ENCODE results near the gene CORO6. TPM values are rescaled to one million over a fixed set of nuclear protein-coding genes. Genes with fewer than 3 reads are reported as not detected.
A peak's percentile ranks its signal among the peaks of the same experiment; 100 is the strongest.

The CORO6 gene
- total RNA-seq, 4 donors from 2014 or later = 65.3 to 161 (median 99.2) TPM

DNA sequence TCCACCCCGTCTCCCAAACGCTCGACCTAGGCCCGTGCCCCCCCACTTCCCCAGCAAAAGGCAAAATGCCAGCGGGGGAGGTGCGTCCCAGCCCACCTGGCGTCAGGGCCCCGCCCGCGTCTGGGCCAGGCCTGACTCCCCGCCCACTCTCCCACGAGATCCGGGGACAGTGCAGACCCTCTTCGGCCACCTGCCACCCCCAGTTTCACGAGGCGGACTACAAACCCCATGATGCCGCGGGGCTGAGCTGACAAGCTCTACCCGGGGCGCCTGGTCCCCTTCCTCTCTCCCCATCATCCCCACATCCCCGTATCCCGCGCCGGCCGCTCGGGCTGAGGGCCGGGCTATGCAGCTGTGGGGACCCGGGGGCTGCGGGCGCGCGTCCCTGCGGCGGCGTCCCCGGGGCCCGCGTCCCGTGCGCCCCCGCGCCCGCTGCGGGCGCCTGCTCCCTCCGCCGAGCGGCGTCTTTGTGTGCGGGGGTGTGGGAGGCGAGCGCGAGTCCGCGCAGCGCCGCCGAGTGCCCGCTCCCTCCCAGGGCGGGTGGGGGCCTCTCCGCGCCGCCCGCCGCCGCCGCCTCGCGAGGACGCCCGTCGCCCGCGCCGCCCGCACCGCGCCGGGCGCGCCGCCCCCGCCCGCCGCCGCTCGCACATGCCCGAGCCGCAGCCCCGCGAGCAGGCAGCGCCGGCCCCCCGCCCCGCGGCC lies 29.7 kb downstream of the CORO6 start, which contains the start of gene ANKRD13B:
Gene ANKRD13B (plus strand): TSS at position 283 of the 702 bp plus-strand sequence. CDS start 490 bp downstream, outside the sequence.
- 1 to 2% methylated on average over 9 to 14 of the region's 96 CpGs for WGBS, 2 donors
- DNase-seq = peak in 1 of 2 donors; percentile 33
- Histone ChIP-seq H3K27me3 (no peaks in the 10 kb centered on the region), H3K27ac (peak within 1 kb of the TSS; percentile 33 to 56 (median 56)), H3K4me1 (peaks cover 39 to 43% of the 10 kb centered on the region in 2 donors), H3K4me3 (replicated peaks in 1 of 3) (peak within 1 kb of the TSS in 2 of 3 donors; percentile 29 to 58), H3K36me3 (no peaks in the 10 kb centered on the region), H3K9me3 (no peaks in the 10 kb centered on the region)
- intact Hi-C loops (cut with DNase I) = no loop called here
- TF ChIP-seq, protein P1, sequence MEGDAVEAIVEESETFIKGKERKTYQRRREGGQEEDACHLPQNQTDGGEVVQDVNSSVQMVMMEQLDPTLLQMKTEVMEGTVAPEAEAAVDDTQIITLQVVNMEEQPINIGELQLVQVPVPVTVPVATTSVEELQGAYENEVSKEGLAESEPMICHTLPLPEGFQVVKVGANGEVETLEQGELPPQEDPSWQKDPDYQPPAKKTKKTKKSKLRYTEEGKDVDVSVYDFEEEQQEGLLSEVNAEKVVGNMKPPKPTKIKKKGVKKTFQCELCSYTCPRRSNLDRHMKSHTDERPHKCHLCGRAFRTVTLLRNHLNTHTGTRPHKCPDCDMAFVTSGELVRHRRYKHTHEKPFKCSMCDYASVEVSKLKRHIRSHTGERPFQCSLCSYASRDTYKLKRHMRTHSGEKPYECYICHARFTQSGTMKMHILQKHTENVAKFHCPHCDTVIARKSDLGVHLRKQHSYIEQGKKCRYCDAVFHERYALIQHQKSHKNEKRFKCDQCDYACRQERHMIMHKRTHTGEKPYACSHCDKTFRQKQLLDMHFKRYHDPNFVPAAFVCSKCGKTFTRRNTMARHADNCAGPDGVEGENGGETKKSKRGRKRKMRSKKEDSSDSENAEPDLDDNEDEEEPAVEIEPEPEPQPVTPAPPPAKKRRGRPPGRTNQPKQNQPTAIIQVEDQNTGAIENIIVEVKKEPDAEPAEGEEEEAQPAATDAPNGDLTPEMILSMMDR (IDR thresholded peaks at IDR 0.05) = no peak
- no peak for TF ChIP-seq POLR2A (IDR thresholded peaks at IDR 0.05)

DNA sequence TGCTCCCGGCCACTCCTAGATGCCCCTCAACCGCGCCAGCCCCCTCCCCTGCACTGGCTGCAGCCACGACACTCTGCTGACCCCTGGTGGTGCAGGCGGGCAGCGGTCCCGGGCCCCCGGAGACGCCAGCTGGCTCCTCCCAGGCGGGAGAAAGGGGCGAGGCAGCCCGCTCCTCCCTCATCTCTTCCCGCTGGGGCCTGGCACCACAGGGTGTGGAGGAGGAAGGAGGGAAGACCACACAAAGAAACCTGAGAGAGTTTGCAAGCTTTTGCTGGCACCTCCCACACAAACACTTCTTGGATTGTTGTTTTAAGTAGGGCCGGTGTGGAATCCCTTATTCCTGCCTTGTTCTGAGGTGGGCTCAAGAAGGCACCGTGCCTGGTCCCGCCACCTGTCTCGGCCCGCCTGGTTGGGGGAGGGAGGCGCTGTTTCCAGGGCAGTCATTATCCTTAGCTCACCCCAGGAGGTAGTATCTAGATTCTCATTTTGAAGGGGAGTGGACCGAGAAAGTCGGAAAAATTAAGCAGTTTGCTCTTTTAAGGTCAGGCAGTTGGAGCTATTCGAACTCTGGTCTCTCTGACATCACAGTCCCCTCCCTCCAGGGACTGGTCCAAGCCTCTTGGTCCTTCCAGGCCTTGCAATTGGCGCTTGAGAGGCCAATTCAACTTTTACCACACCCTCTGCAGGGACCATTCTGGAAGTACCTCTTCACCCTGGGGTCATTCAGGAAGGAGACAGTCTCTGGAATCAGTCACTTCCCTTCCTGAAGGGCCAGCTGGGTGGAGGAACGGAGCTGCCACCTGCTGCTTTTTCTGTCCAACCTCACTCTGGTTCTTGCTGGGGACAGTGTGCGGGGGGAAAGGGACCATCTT lies 30.7 kb downstream of the CORO6 start:
- Histone ChIP-seq H3K27me3 (no peaks in the 10 kb centered on the region), H3K4me3 (replicated peaks in 1 of 3) (no peak overlapping the region), H3K36me3 (no peaks in the 10 kb centered on the region), H3K4me1 (peaks cover 49 to 54% of the 10 kb centered on the region in 2 donors), H3K27ac (peak overlapping the region; percentile 33 to 79 (median 56)), H3K9me3 (no peaks in the 10 kb centered on the region)
- 16 to 29% methylated on average over 17 to 25 of the region's 25 CpGs for WGBS, 2 donors
- intact Hi-C loops (cut with DNase I) = no loop called here
- TF ChIP-seq, protein P1 (IDR thresholded peaks at IDR 0.05) = peak; percentile 82 to 98 (median 92)
- peak in 1 of 2 donors; percentile 25 for TF ChIP-seq POLR2A (IDR thresholded peaks at IDR 0.05)
- peak; percentile 89 for DNase-seq

DNA sequence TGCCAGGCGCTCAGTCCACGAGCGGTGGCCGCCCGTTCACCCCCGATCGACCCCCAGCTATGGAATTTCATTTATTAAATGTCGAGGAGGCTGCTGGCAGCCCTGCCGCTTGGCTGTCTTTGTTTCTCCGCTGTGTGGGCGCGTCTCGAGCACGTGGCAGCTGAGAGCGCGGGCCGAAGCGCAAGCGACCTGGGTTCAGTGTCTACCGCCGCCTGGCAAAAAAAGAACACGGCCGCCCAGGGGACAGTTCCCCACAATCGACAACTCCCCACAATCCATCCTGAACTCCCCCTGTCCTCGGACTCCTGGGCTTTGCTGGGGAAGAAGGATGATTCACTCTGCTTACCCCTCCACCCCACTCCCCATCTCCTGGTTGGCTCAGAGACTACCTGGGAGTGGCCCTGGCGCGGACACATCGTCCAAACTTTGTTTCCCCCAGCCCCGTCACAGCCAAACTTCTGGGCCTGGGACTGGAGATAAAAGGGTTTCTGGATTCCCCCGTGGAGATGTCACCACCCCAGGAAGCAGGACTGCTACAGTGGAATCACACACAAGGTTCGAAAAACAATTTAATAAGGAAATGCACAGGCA lies 31.5 kb downstream of the CORO6 start:
- intact Hi-C loops (cut with DNase I) = no loop called here
- no peak for TF ChIP-seq POLR2A (IDR thresholded peaks at IDR 0.05)
- TF ChIP-seq, protein P1 (IDR thresholded peaks at IDR 0.05) = no peak
- Histone ChIP-seq H3K9me3 (no peaks in the 10 kb centered on the region), H3K27me3 (no peaks in the 10 kb centered on the region), H3K36me3 (no peaks in the 10 kb centered on the region), H3K27ac (peak overlapping the region; percentile 21 to 79 (median 56)), H3K4me1 (peaks cover 50 to 60% of the 10 kb centered on the region in 2 donors), H3K4me3 (replicated peaks in 1 of 3) (no peak overlapping the region)
- DNase-seq = peak; percentile 55 to 56
- 3 to 4% methylated on average over 26 to 31 of the region's 31 CpGs for WGBS, 2 donors

DNA sequence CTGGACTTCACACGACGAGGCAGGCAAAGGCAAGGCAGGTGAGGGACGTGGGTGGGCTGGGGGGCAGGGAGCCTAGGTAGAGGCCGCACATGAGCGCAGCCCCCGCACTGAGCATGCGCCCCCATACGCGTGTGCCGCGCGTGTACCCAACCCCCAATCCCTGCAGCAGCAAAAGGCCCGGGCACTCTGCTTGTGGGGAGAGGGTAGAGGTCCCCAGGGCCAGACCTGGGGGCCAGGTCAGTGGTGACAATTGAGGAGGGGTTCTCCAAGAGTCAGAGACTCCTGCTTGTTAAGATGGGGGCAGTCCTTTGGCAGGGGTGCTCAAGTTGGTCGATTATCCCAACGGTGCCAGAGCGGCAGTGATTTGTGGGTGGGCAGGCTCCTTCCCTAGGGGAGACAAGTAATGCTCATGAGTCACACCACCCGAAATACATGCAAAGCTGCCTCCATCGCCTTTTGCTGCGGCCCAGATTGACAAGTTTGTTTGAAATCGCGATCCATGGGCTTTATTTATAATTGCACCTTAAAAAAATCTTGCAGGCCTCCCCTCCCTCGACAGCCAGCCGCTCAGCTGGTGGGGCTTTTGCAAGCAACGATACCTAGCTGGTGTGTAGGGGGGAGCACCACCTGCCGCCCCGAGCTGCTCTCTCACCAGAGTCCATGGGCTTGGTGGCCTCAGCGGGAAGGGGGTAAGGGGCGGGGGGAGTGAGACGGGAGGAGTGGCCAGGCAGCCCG lies 32.1 kb downstream of the CORO6 start:
- H3K4me1 ChIP-seq = peaks cover 50 to 60% of the 10 kb centered on the region in 2 donors
- intact Hi-C loops (cut with DNase I) = no loop called here
- H3K9me3 ChIP-seq = no peaks in the 10 kb centered on the region
- peak overlapping the region in 1 of 3 donors; percentile 79 for H3K27ac ChIP-seq
- DNase-seq = no peak
- TF ChIP-seq, protein P1 (IDR thresholded peaks at IDR 0.05) = no peak
- TF ChIP-seq POLR2A (IDR thresholded peaks at IDR 0.05) = no peak
- H3K27me3 ChIP-seq = no peaks in the 10 kb centered on the region
- H3K4me3 ChIP-seq (replicated peaks in 1 of 3) = peak overlapping the region in 1 of 3 donors; percentile 16
- H3K36me3 ChIP-seq = no peaks in the 10 kb centered on the region
- WGBS, 2 donors = 49 to 69% methylated on average over 10 to 27 of the region's 30 CpGs
